Stimulated activated CD8-positive, alpha-beta memory T cell treated with anti-CD3 and anti-CD28 coated beads, Interleukin-12 subunit alpha, Interleukin-12 subunit beta, amount 100 ng/mL, for 1 hour (primary cell): ENCODE data around the gene IMPA2.
"Not testable (repeated sequence)": the region's sequence is repeated elsewhere in the genome, so short reads cannot be mapped to it uniquely, and the experiment has no call there.

ENCODE experiments used
- DNase-seq: peaks from one replicate; pipeline ENCODE4 v3.0.0-alpha.2; 2020; ENCODE audit warnings: low read depth

Gene IMPA2

DNA sequence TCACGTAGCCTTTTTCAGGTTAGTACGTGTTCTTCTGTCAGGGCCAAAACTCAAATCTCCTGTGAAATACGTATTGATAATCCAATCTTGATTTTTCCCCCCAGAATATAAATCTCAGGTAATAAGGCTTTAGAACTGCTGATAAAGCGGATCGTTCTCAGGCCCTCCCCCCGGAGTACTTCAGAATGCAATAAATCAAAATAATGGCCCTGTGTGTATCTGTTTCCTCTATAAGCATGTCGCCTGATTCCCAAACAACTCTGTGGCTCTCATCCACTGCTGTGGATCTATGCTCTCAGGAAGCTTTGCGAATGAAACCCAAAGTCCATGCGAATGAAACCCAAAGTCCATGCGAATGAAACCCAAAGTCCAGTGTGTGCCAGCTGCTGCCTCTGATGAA is 49.4 kb downstream of the IMPA2 start:
- no peak for DNase-seq

DNA sequence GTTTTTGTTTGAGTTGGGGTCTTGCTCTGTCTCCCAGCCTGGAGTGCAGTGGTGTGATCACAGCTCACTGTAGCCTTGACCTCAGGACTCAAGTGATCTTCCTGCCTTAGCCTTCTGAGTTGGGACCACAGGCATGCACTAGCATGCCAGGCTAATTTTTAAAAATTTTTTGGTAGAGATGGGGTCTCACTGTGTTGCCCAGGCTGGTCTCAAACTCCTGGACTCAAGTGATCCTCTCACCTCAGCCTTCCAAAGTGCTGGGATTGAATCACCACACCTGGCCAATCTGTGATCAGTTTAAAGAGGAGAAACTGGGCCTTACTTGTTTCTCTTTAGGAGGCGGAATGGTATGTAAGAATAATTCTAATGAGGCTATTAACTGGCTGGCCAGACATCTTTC is 49.9 kb downstream of the IMPA2 start:
- DNase-seq, result no peak

DNA sequence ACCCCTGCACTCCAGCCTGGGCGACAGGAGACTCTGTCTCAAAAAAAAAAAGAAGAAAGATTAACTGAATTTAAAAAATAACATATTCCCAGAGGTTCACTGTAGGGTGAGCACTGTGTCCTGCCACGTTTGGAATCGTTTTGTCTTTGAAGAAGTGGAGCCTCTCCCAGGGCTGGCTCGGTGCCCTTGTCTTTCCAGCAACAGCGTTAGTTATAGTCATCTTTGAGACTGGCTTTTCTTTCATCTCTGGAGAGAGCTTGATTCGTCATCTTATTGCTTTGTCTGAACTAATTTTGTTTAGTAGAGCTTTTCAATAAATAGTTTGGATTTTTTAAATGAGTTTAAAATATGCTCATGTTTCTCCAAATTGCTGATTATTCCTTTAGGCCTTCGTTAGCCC is 50.5 kb downstream of the IMPA2 start:
- DNase-seq, result no peak

DNA sequence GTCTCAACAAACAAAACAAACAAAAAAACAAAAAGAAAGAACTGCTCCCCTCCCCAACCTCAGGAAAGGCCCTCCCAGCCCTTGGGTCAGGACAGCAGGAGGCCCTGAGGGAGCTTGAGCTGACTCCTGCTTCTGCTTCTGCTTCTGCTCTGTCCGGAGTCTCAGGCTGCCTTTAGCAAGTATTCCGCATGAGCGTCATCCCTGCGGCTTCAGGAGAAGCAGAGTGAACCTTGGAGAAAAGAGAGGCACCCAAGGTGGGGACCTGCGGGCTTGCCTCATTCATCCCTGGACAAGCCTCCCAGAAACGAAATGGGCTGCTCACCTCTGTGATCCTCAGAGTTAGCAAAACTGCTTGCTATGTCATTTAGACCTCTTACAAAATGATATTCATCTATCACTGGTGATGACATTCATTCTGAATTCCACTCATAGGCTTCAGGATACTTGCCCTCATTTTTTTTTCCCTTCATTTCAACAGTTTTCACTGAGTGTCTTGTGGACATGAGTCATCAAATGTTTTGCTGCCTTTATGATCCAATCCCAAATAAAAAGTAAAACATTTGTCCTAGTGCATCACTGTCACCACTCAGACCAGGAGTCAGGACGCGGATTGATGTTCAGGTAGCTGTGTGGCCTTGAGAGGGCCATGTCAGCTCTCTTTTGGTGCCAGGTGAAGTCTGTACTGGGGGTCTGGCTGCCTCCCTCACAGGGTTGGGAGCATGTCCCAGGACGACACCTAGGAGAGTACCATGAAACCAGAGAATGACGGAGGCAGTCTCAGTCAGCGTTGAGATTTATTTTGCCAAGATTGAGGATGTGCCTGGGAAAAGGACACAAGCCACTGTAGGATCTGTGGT is 51.7 kb downstream of the IMPA2 start:
- no peak for DNase-seq

DNA sequence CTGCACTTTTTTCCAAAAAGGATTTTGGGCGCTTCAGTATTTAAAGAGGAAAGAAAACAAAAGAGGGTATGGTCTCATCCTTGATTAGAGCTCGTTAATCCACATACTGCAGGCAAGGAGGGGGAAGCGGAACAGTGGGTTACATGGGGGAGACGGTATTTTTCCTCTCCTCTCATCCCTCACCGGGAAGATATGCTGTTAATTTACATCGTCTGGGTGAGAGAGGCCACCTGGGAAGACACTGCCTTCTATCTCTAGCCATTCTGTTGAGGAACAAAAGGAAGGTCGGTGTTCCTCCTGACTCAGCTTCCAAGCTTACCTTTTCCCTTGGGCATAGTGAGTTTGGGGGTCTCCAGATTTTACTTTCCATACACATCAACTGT is 52.3 kb downstream of the IMPA2 start:
- no peak for DNase-seq

DNA sequence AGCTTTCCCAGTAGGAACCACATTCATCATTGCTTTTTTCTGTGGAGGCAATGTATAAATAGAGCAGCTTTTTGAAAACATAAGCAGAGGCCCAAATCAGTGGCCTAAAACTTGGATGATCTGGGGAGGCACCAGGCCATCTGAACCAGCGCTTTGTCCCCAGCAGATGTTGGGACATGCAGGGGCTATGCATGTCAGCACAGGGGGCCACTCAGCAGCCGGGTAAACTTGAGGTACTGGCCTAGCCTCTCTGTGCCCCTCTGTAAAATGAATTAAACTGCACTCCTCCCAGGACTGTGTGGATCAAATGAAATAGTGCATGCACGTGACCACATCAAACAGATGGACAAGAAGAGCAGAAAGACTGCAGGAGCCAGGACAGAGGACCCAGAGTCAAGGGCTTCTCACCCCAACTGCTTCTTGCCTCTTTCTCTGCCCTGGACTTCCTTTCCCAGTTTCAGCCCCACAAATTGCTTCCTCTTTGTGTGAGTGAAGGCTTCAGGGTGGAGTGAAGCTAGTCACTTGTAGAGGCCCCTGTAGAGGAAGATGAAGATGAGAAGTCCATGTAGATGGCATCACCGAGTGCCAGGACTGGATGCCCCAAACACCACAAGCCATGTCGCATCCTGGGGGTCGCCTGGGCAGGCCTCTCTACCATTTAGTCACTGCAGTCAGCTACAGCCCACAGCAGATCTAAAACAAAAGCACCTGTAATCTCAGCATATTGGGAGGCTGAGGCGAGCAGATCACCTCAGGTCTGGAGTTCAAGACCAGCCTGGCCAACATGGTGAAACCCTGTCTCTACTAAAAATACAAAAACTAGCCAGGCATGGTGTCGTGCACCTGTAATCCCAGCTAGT is 53.2 kb downstream of the IMPA2 start:
- no peak for DNase-seq

DNA sequence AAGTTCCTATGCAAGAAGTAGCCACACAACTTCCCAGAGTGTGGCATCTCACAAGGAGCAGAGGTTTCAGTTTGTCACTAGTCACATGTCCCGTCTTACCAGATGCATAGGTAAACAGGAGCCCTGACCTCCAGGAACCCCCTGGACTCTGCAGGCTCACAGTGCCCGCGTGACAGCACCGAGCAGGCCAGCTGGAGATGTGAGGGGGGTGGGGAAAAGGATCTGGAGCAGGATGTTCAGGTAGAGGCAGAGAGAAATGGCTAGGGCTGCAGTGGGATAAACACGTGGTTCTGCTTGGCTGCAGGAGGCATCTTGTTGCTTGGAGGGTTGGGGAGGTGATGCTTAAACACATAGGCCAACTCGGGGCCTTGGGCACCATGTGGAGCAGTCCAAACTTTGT is 54.2 kb downstream of the IMPA2 start:
- no peak for DNase-seq

DNA sequence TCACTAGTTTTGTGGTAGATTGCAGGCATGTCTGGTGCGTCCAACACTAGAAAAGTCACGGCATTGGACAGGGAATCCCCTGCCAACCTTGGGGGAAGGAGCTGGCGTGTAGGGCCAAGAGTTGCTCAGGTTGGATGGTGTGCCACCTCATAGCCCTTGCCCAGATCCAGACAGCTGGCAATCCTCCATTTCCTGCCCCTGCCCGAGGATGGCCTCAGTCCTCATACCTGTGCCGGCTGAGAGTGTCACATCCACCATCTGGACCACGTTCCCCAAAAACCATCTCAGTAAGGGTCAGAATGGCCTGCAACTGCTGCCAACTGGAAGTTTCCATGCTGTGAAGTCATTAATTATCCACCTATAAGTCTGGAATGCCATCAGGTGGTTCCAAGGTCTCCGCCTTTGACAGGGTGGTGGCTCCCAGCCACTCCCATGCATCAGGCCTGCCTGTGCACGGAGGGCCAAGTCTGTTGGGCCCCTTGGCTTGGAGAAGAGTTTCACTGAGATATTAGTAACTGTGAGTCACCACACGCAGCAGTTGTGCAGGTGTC is 55.0 kb downstream of the IMPA2 start:
- DNase-seq, result no peak

DNA sequence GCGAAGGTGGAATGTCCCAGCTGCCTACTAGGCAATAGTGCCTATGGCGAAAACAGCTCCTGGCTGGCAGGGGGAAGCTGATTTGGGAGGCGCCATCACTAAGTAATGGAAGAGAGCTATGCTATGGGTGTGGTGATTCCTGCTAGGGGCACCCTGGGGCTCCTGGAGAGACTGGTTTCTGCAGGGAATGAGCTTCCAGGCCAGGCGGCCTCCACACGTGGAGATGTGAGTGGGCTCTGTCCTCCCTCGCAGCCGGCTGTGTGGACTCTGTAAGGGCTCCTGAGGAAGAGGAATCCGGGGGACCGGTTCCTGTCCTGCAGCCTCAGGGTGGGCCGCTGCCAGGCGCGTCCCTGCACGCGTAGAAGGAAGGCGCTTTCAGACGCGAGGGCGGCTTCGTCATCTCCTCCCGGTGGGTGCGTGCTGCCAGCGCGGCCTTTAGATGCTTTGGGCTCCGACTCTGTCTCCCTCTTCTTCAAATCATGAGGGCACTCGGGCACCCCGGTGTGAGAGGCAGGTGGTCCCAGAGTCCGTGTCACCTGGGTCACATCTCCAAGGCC is 56.9 kb downstream of the IMPA2 start:
- no peak for DNase-seq

DNA sequence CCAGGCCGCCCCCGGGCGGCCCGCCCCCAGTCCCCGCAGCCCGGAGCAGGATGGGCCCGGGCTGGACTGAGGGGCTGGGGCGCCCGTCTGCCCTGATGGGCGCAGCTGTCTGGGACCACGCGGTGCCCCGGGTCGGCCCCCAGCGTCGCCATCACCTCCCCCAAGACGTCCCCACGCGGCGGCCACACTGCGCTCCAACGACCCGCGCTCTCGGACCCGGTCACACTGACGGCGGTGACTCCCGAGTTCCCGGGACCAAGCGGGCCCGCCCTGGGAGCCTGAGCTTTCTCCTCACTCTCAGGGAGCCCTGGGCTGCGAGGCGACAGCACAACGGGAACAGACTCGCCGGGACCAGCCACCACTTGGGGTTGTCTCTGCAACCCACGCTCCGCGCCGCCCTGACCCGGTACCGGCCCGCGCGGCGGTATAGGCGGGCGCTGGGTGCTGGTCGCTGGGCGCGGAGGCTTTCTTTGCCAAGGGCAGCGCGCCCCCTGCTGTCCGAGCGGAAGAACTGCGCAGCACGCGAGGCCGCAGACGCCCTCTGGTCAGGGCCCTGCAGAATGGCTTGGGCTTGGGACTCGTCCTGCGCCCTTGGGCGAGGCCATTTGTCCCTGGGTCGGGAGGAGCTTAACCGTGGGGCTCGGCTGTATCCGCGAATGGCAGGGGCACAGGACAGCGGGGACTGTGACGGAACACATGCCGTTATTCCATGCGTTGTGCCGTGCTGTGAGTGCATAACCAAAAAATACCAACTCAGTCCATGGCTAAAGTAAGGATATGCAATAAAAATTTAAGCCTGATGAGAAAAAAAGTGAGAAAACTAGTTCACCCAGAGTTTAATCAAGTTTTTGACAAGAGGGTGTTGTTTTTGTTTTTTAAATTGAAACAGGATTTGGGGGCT is 57.6 kb downstream of the IMPA2 start:
- peak; percentile 55 for DNase-seq

DNA sequence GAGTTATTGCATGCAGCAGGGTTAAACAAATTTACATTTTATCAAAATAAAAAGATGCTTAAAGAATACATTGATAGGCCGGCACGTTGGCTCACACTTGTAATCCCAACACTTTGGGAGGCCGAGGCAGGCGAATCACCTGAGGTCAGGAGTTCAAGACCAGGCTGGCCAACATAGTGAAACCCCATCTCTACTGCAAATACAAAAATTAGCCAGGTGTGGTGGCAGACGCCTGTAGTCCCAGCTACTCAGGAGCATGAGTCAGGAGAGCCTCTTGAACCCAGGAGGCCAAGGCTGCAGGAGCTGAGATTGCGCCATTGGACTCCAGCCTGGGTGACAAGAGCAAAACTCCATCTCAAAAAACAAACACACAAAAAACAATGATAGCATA is 58.2 kb downstream of the IMPA2 start:
- not testable (repeated sequence) for DNase-seq

DNA sequence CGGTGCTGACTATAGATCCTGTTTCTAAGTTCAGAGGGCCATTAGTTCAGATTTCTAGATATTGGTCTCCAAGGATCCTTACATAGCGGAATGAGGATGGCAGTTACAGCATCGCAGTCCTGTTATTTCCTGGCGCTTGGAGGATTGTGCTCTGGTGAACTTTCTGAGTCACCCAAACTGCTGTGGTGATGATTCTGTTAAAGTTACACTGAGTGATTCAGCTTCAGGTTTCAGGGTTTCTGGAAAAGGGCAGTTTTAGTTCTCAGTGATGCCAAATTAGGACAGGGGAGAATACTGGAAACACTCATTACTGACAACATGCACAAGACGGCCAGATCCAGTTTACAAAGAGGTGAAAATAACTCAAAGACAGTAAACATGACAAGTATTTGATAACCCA is 60.3 kb downstream of the IMPA2 start:
- DNase-seq, result no peak

DNA sequence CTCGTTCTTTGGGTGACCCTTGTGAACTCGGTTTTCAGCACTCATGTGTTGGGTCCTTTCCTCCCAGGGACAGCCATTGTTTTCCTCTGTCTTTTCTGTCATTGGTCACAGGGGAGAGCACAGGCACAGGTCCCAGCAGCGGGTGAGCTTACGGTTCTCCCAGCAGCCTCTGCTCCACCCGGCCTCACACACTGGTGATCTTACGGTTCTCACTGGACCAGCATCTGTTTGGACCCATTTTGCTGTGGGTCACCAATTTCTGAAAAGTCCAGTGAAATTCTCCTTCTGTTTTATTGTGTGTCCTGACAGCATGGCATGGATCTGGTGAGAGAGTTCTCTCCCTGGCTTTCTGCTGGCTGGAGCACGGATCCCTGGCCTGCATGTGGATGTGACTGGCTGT is 62.5 kb downstream of the IMPA2 start:
- DNase-seq, result no peak

DNA sequence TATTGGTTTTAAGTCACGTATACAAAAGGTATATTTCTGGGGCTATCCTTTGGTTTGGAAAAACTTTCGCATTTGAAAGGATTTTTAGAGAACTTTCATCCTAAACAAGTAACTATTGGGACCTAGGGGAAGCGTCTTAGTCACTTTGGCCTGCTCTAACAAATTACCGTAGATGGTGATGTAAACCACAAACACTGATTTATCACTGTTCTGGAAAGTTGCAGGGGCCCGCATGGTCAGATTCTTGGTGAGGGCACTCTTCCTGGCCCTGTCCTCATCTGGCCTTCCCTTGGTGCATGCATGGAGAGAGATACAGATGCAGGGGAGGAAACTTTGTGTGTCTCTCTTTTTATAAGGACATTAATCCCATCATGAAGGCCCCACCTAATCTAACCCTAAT is 63.3 kb downstream of the IMPA2 start:
- DNase-seq, result no peak

DNA sequence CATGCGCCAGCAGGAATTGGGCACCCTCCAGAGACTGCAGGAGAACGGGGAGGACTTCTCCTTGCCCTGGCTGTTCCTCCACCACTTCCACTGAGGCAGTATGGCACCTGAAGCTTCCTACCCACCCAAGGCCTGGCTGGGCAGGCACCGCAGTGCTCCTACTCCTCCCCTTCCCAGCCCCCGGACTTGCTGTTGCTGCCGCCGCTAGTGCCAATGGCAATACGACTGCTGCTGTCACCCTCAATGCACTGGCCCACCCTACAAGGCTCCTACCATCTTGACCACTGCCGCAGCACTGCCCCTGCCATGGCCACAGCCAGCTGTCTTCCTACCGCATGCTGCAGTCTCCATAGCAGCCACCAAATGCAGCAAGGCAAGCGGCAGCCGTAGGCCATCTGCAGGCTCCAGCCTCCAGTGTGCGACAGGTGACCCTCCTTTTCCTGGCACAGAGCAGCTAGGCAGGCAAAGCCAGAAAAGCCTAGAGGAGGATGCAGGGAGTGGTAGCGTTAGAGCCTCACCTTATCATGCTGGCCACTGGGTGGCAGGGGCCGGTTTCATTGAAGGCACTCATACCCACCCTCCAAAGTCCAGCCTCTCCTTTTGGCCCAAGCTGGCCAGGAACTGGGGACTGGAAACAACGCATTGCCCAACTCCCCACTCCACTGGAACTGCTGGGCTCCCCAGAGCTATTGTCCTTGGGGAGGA is 64.9 kb downstream of the IMPA2 start:
- no peak for DNase-seq

DNA sequence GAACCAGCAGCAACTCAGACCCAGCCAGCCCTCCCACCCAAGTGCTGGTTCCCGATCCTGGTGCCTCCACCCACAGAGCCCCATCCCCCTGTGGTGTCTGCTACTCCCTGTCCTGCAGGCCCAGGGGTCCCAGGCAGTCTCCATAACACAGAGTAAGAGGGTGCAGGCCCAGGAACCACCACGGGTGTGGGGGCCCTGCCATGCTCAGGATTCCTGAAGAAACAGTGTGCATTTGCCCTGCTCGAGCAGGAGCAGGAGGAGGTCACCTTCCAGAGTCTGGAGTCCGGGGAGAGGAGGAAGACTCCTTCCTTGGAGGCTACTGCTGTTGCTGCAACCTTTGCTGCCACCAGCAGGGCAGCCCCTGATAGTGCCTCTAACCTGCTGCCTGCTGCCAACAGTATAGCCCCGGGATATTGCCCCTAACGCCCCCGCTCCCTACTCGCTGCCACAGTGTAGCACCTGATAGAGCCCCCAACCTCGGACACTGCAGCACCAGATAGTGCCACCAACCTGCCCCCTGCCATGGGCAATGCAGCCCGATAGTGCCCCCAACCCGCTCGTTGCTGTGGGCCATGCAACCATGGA is 65.5 kb downstream of the IMPA2 start:
- no peak for DNase-seq

DNA sequence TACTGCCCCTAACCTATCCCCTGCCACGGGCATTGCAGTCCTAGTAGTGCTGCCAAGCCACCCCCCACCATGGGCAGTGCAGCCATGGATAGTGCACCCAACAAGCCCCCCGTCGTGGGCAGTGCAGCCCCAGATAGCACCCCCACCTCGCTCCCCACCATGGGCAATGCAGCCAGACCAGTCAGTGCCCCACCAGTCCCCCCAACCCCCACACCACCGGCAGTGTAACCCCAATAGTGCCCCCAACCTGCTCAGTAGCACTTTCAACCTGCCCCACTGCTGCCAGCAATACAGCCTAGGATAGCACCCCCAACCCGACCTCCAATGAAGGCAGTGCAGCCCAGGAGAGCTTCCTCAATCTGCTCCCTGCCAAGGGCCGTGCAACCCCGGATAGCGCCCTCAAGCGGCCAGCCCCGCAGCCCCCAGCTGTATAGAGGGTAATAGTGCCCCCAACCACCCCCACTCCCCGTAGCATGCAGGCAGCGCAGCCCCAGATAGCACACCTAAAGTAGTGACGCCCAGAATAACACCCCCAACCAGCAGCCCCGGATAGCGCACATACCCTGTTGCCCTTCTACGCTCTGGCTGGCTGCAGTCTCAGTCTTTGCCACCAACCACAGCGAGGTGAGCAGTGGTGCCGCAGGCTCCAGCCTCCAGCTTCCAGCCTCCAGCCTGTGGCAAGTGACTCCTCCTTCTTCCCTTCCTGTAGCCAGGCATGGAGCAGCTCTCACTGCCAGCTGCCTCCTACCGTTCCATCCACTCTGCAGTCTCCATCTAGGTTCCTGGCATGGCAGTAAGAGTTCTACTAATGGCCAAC is 66.9 kb downstream of the IMPA2 start:
- DNase-seq, result no peak

DNA sequence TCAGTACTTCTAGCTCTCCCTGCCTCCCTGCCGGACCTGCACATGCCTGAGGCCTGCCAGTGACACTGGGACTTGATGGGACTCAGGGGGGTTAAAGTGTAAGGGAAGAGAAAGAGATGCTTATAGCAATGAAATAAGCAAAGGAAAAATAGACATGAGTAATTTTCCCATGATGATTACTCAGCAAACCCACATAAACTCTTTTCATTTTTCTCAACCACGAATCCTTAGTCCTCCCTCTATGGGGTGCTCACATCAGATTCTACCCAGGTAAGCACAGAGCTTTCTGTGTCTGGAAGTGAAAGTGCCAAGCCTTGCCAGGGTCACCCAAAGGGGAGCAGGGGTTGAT is 67.5 kb downstream of the IMPA2 start:
- DNase-seq, result no peak

DNA sequence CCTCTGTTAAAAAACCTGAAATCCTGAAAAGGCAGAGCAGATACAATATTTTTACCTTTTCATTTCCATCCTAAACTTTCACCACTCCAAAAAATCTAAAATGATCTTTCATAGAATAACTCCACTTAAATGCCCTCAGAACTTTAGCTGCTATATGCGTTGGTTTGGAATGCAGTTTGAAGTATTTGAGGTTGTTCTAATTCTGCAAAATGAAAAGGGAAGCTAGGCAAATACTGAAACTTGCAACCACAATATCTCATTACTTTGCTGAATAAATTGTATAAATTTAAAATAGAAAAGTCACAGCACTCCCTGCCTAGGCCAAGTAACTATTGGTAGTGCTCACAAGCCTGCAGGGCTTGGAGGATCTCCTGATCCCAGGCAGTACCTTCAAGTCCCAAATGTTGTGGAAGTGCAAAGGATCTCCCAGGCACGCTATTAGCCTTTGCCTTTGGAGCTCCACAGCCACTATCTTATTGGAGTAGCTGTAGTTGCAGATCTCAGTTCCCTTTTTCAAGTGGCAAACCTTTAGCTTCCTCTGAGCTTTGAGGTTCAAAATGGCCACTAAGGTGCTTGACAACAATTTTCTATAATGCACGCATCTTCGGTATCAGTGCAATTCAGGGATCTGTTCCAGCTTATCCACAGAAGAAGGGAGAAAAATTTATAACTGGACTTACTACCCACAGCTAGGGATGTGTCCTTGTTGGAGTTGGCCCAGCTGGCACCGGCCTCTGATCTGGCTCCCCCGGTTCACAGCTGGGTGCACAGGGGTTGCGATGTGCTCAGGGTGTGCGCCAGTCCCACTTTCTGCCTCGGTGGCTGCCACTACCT is 68.9 kb downstream of the IMPA2 start:
- no peak for DNase-seq
